Nucleus accumbens (tissue), 56 donors: ENCODE measurements around the gene EFCAB11.

Source experiments
- DNase-seq, 56 donors: peaks; one replicate each; lab custom pipeline; 2025; lab: John Stamatoyannopoulos, UW

Gene EFCAB11

DNA sequence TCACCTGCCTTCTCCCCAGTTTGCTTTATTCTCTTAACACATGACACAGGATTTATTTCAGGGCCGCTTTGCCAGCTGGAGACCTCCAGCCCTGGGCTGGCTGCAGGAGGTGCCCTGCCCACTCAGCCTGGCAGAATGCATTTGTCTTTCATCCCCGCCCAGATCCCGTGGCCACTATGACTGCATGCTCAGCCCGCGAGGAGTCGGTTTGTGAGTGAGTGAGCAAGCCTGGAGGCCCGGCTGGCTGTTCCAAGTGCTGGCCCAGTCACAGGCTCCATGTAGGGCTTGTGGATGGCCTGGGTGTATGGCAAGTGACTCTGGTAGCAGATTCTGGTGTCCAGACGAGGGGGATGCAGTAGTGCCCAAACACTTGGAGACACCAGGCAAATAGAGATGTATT is 3.3 kb upstream of the EFCAB11 start:
- DNase-seq: peak in 32 of 56 donors; percentile 2 to 63 (median 26)

DNA sequence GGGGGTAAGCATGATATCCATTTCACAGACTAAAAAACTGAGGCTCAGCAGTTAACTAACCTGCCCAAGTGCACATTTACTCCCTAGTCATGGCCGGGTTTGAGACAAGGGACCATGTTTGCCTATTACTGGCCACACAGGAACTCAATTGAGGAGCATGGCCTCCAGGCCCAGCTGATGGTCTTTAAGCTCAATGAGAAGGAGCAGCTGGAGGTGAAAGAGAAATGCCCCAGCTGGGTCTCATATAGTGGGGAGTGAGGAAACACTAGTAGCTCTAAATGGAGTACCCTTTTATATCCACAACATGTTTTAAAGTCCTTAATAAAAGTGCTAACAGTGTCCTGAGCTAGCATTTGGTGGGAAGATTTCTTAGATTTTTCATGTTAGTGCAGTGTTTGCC is 2.8 kb upstream of the EFCAB11 start:
- no peak for DNase-seq

DNA sequence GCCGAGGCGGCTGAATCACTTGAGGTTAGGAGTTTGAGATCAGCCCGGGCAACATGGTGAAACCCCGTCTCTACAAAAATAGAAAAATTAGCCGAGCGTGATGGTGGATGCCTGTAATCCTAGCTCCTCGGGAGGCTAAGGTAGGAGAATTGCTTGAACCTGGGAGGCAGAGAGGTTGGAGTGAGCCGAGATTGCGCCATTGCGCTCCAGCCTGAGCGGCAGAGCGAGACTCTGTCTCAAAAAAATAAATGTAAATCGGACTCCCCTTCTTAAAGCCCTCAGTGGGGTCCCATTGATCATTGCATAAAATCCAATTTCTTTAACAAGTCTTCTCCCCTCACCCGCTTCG is 2.1 kb upstream of the EFCAB11 start:
- no peak for DNase-seq

DNA sequence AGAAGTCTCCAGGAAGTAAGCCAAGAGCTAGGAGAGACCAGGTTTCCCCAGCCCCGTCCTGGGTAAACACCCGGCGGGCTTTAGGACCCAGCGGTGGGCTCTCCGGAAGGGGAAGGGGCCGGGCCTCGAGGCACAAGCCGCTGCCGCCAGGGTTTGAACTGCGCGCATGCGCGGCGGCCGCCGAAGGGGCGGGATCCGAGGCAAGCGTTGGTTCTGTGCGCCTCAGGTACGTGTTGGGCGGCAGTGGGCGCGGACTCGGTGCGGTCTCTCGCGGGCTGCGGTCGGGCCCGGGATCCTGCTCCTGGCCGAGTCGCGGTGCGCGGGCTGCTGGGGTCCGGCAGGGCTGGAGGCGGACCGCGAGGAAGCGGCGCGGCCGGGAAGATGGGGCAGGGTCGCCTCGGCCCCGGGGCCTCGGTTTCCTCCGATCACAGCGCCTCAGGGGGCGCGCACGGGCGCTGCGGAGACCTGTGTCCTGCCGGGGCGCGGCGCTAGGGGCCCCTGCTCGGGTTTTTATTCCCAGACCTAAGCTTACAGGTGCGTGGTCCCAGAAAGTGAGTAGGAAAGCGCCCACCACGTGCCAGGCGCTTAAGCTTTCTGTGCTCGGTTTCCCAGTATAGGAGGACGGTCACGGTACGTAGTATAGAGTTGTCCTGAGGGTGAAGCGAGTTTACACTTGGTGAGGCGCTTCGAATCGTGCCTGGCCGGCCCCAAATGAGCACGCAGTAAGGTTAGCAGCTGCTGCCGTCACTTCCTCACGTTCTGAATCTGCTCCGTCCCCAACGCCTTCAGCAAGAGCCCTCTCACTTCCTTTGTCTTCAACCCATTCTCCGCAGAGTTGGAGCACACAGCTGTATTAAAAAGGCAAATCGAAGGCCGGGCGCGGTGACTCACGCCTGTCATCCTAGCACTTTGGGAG is 1.5 kb upstream of the EFCAB11 start, which contains the start of gene TDP1:
TDP1 (plus strand) TSS at position 183 of the 916 bp plus-strand sequence. CDS start 7,188 bp downstream, outside the sequence.
- DNase-seq: peak; percentile 69 to 99 (median 94)

DNA sequence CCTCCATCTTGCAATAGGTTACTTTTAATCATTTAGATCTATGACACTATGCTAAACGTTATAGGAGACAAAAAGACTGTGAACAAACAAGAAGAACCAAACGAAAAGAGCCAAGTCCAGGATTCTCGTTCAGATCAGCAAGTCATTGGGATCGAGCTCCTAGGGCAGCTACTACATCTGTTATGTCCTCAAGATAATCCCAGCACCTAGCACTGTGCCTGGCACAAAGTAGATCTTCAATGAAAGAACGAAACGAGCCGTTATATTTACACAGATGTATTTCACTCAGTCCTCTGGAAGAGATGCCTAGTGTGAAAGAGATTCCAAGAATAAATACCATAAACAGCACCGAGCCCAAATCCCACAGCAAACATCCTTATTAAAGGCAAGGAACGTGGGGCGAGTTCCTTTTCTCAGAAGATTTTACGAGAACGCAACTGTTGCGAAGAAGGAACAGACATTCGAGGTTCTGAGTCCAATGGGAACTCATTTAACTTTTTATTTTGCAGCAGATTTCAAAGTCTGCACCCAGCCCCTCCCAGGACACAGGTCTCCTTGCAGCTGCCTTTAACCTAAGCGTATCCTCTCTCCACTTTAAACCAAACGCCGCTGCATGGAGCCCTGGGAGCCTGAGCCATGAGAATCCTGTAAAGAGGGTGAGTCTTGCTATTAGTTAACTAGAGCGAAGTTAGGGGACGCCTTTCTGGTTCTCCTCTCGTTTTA is 653 bp upstream of the EFCAB11 start:
- peak in 6 of 56 donors; percentile 22 to 62 (median 43) for DNase-seq

DNA sequence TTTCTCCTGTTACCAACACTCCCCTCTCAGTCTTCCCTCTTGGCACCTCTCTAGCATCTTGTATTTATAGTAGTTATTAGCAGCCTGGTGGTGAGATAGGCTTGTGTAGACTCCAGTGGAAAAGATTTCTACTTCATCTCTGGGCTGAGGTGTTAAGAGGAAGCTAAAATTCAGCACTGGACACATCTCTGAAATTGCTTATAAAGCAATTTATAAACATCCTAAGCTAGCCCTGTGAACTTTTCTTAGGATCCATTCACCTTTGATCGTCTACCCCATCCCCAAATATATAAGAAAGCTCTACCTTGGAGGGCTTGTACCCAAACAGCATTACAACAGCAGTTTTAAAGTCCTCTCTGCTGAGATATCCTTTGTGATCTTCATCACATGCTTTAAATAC is 928 bp downstream of the EFCAB11 start:
- no peak for DNase-seq

DNA sequence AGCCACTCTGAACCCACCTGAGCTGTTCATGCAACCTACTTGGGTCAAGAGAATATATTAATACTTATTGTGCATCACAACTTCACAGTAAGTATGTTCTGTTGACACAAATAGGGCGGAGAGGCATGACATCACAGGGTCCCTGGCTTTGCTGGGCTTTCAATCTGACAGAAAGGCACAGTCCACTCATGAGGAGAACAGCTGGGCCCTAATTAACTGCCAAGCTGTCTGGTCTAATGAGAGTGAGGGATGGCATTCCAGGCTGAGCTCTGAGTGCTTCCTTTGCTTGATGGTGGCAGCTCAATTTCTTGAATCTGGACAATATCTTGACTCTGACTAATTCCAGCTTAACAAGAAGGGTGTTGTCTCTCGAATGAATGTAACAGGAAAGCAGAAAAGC is 2.0 kb downstream of the EFCAB11 start:
- no peak for DNase-seq

DNA sequence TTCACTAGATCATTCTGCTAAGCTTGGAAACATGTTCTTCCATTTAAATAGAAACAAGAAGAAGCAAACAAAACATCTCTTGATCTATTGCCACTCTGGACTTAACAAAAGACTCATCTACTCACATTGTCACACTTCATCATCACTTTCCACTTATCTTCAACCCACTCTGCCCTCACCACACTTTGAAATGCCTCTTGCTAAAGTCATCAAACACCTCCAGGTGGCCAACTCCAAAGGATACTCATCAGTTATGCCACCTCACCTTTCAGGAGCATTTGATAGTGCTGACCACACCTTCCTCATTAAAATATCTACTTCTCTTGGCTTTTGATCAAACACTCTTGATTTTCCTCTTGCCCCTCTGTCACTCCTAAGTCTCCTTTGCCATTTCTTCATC is 7.2 kb downstream of the EFCAB11 start:
- DNase-seq: no peak

DNA sequence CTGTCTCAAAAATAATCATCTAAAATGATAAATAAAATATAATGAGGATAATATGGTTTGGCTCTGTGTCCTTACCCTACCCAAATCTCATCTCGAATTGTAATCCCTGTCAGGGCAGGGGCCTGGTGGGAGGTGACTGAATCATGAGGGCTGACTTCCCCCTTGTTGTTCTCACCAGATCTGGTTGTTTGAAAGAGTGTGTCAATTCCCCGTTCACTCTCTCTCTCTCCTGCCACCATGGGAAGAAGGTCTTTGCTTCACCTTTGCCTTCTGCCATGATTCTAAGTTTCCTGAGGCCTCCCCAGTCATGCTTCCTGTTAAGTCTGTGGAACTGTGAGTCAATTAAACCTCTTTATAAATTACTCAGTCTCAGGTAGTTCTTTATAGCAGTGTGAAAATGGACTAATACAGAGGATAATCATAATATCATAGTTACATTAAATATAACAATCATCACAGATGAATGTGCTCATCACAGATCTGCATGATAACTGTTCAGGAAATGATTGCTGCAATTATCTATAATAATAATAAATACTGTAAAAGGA is 12.6 kb downstream of the EFCAB11 start:
- no peak for DNase-seq

DNA sequence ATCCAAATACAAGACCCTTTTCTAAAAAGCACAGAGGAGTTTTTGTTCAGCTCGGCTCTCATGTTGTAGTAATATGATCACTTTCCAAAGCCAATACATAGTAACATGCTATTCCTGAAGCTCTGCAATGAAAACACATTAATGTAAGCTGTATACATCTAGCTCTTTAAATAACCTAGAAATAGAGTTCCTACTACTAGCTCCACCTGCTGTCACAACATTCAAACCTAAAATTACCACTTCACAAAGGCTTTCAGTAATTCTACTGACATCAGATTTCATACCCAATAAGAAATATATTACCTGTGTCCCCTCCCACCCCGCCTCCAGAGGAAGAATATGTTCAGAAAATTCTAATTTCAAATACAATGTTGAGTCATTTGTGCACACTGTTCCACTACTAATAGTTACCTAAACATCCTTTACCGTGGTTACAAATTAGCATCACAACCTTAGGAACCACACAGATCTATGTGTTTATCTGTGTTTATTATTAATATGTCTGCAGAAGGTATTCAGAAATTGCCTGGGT is 17.8 kb downstream of the EFCAB11 start:
- no peak for DNase-seq

DNA sequence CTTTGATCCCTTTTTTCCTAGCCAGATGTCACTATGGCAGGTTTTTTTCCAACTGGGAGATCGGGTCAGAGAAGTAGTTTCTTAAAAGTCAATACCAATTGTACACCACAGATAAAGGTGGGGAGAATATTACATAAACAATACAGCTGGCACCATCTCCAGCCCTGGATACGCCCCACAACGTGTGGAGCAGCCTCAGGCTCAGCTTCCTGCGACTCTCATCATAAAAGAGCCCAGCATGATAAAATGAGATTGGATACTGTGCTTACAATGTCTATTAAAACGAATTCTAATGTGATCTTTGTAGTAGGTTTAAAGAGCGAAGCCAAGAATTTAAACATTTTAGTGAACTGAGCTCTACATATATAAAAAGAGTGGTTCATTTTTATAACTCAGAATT is 21.5 kb downstream of the EFCAB11 start:
- no peak for DNase-seq

DNA sequence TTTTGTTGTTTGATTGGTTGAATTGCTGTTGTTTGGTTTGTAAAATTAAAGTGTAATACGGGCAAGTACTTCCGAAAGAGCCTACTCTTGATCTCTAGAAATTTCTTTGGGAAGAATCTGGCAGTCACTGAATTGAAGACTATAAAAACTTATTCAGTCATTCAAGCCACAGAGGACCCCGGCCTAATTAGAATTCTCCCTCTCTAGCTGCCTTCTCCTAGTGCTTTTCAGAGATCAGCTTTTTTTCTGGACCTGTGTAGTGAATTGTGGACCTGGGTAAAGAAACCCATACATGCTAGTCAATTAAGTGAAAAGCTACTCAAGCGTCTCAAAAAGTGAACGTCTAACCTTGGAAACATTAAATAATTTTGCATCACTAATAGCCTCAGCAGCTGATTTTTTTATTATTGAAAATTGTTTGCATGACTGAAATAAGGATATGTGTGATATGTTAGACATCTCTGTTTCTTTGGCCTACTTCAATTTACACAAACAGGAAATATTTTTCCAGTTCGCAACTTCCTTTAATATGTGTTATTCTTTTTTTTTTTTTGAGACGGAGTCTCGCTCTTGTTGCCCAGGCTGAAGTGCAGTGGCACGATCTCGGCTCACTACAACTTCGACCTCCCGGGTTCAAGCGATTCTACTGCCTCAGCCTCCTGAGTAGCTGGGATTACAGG is 27.2 kb downstream of the EFCAB11 start:
- DNase-seq: peak in 4 of 56 donors; percentile 4 to 51 (median 20)

DNA sequence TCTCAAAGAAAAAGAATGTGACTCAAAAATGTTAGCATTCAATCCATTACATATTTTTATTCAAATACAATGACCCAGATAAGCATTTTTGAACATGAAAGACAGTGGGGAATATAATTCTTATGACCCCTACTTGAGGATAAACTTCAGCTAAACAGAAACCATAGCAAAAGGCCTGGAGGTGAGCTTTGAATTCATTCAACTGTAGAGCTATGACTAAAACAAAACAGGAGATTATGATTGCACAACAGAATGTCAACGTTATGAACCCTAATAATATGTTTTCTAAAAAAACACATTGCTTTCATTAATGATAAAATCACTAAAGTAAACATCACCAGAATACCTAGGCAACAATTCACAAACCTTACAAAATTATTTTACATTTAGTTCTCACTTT is 27.8 kb downstream of the EFCAB11 start:
- DNase-seq: no peak

DNA sequence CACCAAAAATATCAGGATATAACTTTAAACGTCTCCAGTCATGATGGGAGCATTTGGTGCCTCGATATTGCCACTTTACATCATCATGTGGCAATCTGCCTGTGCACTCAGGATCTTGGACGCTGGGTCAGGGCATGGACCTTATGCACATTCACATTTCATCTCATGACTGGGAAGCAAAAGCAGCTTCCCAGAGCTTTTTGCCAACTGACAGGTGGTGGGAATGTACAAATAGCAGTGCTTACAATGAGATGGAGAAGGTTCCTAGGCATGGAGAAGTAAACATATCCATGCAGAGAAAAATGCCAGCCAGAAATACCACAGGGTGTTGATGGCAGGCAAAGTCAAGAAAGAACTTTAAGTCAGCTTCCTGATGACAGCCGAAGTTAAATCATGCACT is 30.3 kb downstream of the EFCAB11 start:
- peak in 1 of 56 donors; percentile 6 for DNase-seq

DNA sequence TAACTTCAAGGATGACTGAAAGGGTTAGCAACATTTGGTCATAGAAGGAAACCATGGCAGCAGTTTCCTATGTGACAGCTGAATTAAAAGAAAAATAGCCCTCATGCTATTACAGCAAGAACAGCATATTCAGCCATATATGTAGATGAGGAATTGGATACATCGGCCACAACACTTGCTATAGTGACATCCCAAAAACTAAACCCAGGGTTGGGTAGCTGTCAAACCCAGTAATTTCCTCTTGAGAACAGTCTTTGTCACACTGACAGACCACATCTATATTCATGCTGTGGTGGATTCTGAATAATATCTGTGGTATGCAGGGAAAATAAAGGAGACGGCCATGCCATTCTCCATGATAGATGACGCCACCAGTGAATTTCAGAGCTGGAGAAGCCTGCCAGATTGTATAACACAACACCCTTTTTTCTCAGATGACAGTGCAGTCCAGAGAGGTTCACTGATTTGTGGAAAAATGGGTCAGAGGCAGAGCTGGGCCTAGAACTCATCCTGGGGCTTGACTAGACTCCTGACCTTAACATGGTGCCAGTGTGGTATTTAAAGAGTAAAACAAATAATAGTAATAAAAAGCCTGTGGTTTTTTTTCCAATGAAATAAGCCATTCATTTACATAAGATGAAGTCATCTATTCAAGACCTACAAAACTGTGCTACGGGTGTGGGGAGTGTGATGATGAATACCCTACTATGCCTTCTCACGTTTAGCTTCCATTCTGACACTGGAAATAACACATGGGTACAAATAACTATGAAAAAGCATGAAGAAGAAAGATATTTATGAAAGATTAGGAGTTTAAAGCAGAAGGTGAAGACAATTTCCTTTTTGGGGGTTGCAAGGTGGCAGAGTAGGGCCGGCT is 32.3 kb downstream of the EFCAB11 start:
- peak in 29 of 56 donors; percentile 5 to 64 (median 33) for DNase-seq

DNA sequence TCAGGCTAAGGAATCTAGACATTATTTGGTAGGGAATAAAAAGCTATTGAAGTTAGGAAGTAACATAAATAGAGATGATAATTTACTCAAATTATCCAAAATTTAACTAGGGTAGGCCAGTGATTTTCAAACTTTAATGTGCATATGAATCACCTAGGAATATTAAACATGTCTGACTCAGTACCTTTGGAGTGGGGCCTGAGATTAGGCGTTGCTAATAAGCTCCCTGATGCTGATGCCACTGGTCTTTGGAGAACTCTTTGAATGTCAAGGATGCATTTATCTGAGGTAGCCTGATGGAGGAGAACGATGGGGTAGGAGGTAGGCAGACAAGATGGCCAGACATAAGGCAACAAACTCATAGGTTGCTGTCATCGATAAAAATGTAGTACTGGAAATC is 33.2 kb downstream of the EFCAB11 start:
- no peak for DNase-seq

DNA sequence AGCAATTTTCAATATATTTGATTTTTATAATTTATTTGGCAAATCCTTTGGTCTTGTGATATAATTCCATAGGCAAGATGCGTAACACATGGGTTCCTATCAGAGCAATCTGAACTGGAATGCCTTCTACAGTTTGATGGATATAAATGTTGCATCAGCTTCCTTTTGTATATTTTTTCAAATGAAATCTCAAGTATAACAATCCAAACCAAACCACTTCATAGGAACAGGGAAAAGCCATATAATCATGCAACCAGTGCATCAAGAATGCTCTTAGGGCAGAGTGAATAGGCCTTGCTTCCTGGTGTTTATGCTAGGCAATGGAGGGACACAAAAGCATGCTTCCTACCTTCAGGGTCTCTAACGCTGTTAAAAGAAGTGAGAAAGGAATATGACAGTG is 34.5 kb downstream of the EFCAB11 start:
- DNase-seq: no peak

DNA sequence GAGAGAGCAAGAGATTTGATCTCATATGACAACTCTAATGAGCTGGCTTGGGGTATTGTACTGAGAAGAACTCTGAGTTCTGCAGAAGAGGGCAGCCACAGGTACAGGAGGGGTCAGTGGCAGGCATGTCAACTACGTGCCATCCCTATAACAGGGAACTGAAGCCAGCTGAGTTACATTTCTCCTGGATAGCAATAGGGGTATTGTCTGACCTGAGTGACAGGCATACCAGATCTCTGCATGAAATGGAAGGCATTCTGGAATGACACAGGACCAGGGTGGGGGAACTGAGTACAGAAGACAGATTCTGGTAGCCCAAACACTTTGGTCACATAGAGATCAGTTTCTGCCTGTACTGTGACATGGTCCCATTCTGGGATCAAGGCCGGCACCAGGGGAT is 35.8 kb downstream of the EFCAB11 start:
- DNase-seq: no peak

DNA sequence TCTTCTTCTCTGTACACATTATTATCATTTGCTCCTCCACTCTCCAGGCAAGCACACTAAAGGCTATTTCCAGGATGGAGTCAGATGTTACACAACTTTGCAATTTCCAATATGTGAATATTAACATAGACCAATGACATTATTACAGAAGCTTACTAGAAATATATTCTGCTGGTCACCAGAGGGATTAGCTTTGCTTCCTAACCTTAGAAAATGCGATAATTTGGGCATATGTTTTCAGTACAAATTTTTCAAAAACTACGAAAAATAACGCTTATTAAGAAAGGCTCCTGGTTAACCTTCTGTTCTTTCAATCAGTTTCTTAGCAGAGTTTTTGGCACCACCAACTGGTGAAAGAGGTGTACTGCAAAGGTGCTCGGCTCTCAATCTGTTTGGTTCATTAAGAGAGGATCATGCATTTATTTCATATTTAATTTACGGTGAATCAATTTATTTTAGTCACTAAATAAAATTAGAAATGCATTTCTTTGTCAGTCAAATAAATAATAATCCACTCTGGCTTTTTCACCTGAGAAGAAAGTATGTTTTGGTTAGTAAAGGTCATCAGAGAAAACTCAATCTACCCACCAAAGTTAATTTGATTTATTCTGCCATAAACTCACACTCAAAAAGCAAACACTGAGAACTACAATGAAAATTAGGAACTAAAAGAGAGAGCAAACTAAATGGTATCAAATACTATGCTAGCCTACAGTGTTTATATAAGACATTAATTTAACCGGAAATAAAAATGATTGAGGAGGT is 39.2 kb downstream of the EFCAB11 start:
- DNase-seq: peak in 40 of 56 donors; percentile 2 to 84 (median 28)
